ENCODE results near the gene PDE6B. TPM values are rescaled to one million over a fixed set of nuclear protein-coding genes. Genes with fewer than 3 reads are reported as not detected.

Gene PDE6B
- total RNA-seq, 4 donors from 2014 or later: 0.60 to 2.5 (median 0.95) TPM; not detected in 1

DNA sequence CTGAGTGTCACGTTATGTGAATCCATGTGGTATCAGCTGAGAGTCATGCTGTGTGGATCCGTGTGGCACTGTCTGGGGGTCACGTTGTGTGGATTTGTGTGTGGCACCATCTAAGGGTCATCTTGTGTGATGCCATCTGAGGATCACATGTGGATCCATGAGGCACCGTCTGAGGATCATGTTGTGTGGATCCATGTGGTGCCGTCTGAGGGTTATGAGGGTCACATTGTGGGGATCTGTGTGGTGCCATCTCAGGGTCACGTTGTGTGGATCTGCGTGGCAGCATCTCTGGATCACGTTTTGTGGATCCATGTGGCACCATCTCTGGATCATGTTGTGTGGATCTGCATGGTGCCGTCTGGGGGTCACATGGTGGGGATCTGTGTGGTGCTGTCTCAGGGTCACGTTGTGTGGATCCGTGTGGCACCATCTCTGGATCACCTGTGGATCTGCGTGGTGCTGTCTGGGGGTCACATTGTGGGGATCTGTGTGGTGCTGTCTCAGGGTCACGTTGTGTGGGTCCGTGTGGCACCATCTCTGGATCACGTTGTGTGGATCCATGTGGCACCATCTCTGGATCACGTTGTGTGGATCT is 6.9 kb downstream of the PDE6B start:
- H3K4me3 ChIP-seq: no peak overlapping the region
- 87% methylated on average over 16 of the region's 16 CpGs; no CpG with 5 or more reads in 1 of the 2 donors for WGBS, 2 donors (ENCODE audit: low coverage in 1 of 2)
- no peaks in the 10 kb centered on the region for H3K36me3 ChIP-seq
- intact Hi-C loops (cut with DNase I; ENCODE audit: low total_unique reads) (no loop called here), in situ Hi-C loops (cut with MboI; ENCODE audit: low pct_ligation_motif_present in 1 of 4, low pct_unique_long_range_greater_than_20kb in 1 of 4, low sequenced_read_pairs in 3 of 4) (no loop called here)
- no peak for DNase-seq
- H3K27me3 ChIP-seq: peaks cover 8% of the 10 kb centered on the region
- no peaks in the 10 kb centered on the region for H3K9me3 ChIP-seq
- TF ChIP-seq EP300 (IDR thresholded peaks at IDR 0.05; ENCODE audit: low read depth): no peak
- TF ChIP-seq POLR2AphosphoS5 (IDR thresholded peaks at IDR 0.05): no peak
- TF ChIP-seq POLR2A (IDR thresholded peaks at IDR 0.05): no peak
- TF ChIP-seq, protein P1, sequence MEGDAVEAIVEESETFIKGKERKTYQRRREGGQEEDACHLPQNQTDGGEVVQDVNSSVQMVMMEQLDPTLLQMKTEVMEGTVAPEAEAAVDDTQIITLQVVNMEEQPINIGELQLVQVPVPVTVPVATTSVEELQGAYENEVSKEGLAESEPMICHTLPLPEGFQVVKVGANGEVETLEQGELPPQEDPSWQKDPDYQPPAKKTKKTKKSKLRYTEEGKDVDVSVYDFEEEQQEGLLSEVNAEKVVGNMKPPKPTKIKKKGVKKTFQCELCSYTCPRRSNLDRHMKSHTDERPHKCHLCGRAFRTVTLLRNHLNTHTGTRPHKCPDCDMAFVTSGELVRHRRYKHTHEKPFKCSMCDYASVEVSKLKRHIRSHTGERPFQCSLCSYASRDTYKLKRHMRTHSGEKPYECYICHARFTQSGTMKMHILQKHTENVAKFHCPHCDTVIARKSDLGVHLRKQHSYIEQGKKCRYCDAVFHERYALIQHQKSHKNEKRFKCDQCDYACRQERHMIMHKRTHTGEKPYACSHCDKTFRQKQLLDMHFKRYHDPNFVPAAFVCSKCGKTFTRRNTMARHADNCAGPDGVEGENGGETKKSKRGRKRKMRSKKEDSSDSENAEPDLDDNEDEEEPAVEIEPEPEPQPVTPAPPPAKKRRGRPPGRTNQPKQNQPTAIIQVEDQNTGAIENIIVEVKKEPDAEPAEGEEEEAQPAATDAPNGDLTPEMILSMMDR (IDR thresholded peaks at IDR 0.05): no peak
- no peaks in the 10 kb centered on the region for H3K4me1 ChIP-seq
- no peak overlapping the region for H3K27ac ChIP-seq

DNA sequence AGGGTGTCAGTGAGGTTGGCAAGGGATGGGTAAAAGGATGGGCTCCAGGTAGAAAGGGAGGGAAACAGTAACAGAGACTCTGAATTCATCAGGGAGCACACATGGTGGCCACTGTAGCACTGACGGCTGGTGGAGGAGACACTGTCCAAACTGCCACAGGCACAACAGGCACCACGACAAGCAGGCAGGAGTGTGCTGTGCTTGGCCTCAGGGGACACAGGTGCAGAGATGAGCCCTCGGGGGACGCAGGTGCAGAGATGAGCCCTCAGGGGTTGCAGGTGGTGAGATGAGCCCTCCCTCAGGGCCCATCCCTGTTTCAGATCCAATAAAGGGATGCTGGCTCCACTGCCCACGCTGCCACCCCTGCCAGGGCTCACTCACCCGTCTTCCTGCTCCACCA is 7.6 kb downstream of the PDE6B start:
- Histone ChIP-seq H3K36me3 (no peaks in the 10 kb centered on the region), H3K27ac (no peak overlapping the region), H3K9me3 (no peaks in the 10 kb centered on the region), H3K27me3 (peaks cover 8% of the 10 kb centered on the region), H3K4me3 (no peak overlapping the region), H3K4me1 (no peaks in the 10 kb centered on the region)
- intact Hi-C loops (cut with DNase I; ENCODE audit: low total_unique reads): no loop called here
- in situ Hi-C loops (cut with MboI; ENCODE audit: low pct_ligation_motif_present in 1 of 4, low pct_unique_long_range_greater_than_20kb in 1 of 4, low sequenced_read_pairs in 3 of 4): no loop called here
- DNase-seq: no peak
- TF ChIP-seq EP300 (IDR thresholded peaks at IDR 0.05; ENCODE audit: low read depth) (no peak), POLR2AphosphoS5 (IDR thresholded peaks at IDR 0.05) (no peak), POLR2A (IDR thresholded peaks at IDR 0.05) (no peak)
- TF ChIP-seq, protein P1 (IDR thresholded peaks at IDR 0.05): no peak
- 83 to 87% methylated on average over 1 to 6 of the region's 6 CpGs for WGBS, 2 donors (ENCODE audit: low coverage in 1 of 2)

- no peak for DNase-seq
- Histone ChIP-seq H3K27ac (no peak overlapping the region), H3K36me3 (no peaks in the 10 kb centered on the region), H3K4me1 (no peaks in the 10 kb centered on the region), H3K9me3 (no peaks in the 10 kb centered on the region), H3K27me3 (peaks cover 8% of the 10 kb centered on the region), H3K4me3 (no peak overlapping the region)
- 54% methylated on average over 9 of the region's 9 CpGs; no CpG with 5 or more reads in 1 of the 2 donors for WGBS, 2 donors (ENCODE audit: low coverage in 1 of 2)
- in situ Hi-C loops (cut with MboI; ENCODE audit: low pct_ligation_motif_present in 1 of 4, low pct_unique_long_range_greater_than_20kb in 1 of 4, low sequenced_read_pairs in 3 of 4) (no loop called here), intact Hi-C loops (cut with DNase I; ENCODE audit: low total_unique reads) (no loop called here)
- TF ChIP-seq EP300 (IDR thresholded peaks at IDR 0.05; ENCODE audit: low read depth): no peak
- TF ChIP-seq, protein P1 (IDR thresholded peaks at IDR 0.05): no peak
- TF ChIP-seq POLR2AphosphoS5 (IDR thresholded peaks at IDR 0.05): no peak
- TF ChIP-seq POLR2A (IDR thresholded peaks at IDR 0.05): no peak
Observed at GRCh38 chr4:633406-633805, 8.0 kb downstream of the PDE6B start.

DNA sequence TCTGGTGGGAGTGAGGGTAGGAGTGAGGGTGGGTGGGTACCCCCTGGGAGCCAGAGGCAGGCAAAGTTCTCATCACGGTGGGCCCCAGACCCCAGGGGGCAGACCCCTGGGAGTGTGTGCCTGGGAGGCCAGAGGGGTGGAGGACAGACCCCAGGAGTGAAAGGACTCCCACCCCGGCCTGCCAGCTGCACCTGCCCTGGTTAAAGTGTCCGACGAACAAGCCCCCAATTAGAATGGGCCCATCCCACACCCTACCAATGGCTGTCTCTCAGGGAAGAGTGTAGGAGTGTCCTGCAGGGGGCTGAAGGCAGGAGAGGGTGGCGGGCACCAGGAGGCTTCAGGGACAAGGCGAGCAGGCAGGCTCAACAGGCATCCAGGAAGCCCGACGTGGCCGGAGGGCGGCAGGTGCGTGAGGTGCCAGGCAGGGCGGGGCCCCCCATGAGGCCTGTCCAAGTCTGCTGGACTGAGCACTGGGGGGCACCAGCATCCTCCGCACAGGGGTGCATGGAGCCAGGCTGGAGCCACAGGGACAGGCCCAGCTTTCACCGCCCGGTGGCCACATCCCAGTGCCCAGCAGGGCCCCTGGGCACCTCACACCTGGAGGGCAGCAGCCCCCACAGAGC is 8.7 kb downstream of the PDE6B start:
- Histone ChIP-seq H3K27ac (no peak overlapping the region), H3K36me3 (no peaks in the 10 kb centered on the region), H3K27me3 (peaks cover 8% of the 10 kb centered on the region), H3K4me3 (no peak overlapping the region), H3K9me3 (no peaks in the 10 kb centered on the region), H3K4me1 (no peaks in the 10 kb centered on the region)
- TF ChIP-seq EP300 (IDR thresholded peaks at IDR 0.05; ENCODE audit: low read depth) (no peak), POLR2AphosphoS5 (IDR thresholded peaks at IDR 0.05) (no peak), POLR2A (IDR thresholded peaks at IDR 0.05) (no peak)
- TF ChIP-seq, protein P1 (IDR thresholded peaks at IDR 0.05): no peak
- no peak for DNase-seq
- in situ Hi-C loops (cut with MboI; ENCODE audit: low pct_ligation_motif_present in 1 of 4, low pct_unique_long_range_greater_than_20kb in 1 of 4, low sequenced_read_pairs in 3 of 4): no loop called here
- WGBS, 2 donors (ENCODE audit: low coverage in 1 of 2): 71% methylated on average over 14 of the region's 15 CpGs; no CpG with 5 or more reads in 1 of the 2 donors
- intact Hi-C loops (cut with DNase I; ENCODE audit: low total_unique reads): no loop called here
